NCI-H345 (cell line): ENCODE measurements around the gene NKX2-8.

ENCODE experiments used
- DNase-seq: peaks from one replicate; lab custom pipeline; 2025; lab: John Stamatoyannopoulos, UW

Gene NKX2-8

GRCh38 chr14:36582011-36582873 lies at the start of gene NKX2-8:
Gene NKX2-8, minus strand, starts transcription at chr14:36582614. Its CDS starts 225 bp downstream, at chr14:36582389.
- peak; percentile 24 for DNase-seq

DNA sequence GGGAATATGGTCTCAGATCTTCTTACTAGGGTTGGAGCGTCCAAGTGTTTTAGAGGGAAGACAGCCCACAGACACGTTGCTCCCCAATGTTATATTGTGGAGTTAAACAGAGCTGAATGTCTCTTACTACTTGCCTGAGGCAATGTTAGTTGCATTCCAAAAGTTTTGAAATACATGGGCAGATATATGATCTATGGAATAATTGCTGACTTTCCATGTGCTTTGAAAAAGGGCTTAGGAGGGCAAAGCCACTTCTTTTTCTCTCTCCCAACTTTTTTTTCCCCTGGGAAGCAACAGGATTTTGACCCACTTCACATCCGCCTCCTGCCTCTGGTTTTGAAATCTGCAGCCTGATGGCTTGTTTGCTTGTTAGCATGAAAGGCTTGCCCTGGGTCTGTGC lies 45.6 kb upstream of the NKX2-8 start:
- no peak for DNase-seq

GRCh38 chr14:36626151-36626550 lies 43.7 kb upstream of the NKX2-8 start:
- DNase-seq: no peak

GRCh38 chr14:36625436-36625835 lies 43.0 kb upstream of the NKX2-8 start:
- DNase-seq: no peak

DNA sequence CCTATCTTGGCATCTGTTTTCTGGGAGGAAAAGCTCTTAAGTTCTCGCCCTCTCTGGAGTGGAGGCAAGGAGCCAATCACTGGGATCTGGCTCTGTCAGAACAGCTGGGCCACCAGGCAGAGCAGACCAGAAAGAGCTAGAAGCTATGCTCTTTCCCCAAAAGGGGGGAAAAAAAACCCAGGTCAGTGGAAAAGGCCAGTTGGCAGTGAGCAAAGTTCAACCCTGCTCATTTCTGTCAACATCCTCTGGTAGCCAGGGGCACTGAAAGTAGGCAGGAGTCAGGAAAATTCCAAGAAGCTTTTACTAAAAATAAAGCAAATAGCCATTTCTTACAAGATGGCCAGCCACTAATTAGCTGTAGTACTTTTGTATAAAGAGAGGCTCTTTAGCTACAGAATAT lies 42.6 kb upstream of the NKX2-8 start:
- no peak for DNase-seq

- DNase-seq: no peak
Measured at GRCh38 chr14:36619853-36620252, 37.4 kb upstream of the NKX2-8 start.

- DNase-seq: no peak
Measured at GRCh38 chr14:36619131-36619530, 36.7 kb upstream of the NKX2-8 start.

- no peak for DNase-seq
Measured at GRCh38 chr14:36618641-36619040, 36.2 kb upstream of the NKX2-8 start.

- DNase-seq: no peak
Measured at GRCh38 chr14:36617824-36618223, 35.4 kb upstream of the NKX2-8 start.

DNA sequence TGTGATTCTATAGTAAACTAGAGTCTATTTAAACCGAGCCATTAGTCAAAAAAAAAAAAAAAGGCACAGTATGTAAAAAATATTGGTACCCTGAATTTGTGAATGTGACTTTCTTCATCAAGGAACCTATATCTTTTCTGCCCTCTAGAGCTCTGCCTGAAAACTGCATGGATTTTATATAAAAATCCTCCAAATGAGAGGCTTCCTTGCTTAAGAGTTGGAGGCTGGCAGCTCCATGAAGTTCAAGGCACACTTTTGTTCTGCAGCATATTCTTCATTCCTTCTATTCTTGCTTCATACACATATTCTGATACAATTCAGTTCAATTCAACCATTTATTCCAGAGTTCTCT lies 23.1 kb upstream of the NKX2-8 start:
- peak; percentile 14 for DNase-seq

DNA sequence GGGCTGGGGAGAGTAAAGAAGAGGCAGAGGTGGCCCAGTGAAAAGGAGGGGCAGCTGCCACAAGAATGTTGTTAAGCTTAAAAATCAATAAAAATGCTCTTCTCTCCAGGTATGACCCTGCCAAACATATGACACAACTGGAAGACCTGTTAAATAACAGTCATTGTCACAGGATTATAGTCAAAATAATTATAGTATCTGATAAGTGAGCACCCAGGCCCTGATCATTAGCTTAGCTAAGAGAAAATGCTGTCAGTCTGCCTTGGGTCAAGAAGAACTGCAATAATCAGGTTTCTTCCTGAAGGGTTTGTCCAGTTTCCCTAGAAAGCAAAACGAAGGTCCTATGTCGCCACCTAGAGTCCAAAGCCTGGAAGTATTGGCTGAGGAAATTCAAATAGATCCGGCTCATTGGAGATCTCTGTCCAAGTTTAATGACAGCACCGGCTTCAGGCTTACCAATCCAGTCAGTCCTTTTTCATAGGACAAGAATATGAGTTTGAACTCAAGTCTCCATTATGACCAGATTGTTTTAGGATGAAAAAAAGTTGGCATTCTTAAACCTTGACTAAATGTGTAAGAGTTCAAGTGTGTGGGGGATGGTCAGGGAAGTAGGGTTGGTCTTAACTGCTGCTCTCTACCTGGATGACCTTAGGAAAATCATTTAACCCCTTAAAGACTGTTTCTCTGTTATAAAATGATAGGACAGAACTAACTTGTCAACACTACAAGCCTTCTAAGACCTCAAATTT lies 22.5 kb upstream of the NKX2-8 start:
- DNase-seq: peak; percentile 86

GRCh38 chr14:36600431-36600830 lies 18.0 kb upstream of the NKX2-8 start:
- no peak for DNase-seq

DNA sequence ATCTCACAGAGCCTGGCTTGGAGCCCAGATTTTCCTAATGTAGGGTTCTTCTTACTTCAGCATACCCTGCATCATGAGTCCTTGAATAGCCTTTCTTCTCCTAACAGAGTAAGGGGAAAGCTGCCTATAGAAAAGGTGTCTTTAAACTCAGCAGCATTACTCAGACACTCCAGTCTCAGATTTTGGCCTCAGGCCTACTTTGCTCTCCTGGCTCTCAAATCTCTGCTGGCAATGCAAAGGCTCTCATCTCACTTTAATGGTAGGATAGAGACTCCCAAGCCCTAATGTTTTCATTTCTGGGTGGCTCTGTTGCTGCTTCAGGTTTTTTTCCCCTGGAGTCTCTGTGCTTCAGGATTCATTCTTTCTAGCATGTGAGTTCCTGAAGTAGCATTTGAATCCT lies 9.1 kb upstream of the NKX2-8 start:
- DNase-seq: peak; percentile 51

DNA sequence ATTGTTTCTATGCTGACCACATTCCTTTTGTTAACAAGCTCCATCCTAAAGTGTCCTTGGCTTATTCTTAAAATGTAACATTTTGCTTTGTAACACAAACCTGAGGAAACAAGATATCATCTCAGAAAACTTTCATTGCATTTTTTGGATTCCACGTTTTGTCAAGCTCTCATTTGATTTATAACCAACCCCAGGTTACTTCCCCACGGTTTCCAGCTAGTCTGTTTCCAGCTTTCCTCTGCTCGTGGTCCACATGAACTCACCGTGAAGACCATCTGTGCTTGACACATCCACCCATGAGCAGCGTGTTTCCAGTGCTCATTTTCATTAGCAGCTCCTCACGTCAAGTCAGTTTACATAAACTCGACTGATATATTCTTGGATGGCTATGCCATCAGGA lies 6.4 kb upstream of the NKX2-8 start:
- DNase-seq: no peak

DNA sequence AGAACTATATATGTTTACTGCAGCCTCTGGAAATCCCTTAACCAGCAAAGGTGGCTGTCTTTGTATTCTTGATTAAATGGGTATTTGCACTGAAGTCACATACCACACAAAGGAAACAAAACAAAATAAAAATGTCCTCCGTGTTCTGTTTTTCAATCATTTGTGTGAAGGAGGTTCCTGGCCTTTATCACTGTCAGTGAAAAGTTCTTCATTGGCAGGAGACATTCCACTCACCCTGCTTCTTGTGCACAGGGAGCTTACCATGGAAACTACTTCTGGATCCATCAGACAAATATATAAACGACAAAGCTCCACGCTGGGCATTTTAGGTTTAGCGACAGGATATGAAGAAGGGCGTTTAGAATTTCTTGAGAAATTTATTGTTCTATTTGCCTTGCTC lies 5.7 kb upstream of the NKX2-8 start:
- no peak for DNase-seq

DNA sequence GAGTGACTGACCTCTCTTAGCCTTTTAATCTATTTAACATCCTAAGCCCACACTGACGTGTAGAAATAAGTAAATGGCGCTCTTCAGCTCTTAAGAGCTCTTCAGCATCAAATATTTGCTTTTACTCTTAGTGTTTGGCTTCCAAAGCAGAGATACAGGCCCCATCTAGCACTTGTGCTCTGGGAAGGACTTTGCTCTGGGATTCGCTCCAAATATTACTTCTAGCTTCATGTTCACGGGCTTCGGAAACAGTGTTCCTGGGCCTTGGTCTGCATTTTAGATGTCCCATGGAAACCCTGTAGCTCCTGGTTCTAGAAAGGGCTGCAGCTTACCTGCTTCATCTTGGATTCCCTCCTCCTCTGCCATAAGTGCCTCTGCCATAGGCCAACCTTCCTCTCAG lies 2.7 kb upstream of the NKX2-8 start:
- peak; percentile 92 for DNase-seq

DNA sequence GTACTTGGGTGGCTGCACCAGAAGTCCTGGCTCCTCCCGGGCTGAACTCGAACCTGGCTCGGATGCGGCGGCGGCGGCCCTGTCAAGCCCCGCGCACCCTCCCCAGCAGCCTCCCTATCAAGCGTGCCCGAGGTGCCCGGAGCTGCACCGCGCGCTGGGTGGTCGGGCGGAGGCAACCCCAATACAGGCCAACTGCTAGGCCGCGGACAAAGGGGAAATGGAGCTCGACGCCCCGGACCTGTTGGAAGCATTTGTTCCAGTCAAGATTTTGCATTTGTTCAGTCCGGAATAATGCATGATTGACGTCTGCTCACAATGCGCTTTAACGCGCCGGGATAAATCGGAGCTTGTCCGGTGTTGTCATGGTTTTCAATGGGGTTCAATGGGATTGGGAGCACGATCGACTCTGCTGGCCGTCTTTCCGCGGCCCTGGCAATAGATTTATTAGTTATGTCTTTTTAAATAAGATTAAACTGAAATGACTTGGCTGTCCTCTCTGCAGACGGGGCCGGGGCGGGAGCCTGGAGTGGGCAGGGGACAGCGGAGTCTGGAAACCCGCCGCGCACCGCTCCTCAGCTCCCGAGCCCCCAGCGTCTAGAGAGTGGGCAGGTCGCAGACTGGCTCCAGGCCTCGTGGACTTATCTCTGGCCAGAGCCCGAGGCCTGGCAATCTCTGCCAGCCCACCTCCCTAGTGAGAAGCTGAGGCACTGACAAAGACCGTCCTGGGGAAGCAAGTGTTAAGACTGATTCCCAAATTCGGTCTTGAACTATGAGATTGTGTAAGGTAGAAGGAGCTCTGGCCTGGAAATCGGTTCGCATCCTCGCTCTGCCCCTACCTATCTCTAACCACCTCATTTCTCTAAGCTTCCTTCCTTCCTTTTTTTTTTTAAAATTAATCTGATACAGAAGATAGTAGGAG lies 1.7 kb upstream of the NKX2-8 start:
- DNase-seq: no peak

DNA sequence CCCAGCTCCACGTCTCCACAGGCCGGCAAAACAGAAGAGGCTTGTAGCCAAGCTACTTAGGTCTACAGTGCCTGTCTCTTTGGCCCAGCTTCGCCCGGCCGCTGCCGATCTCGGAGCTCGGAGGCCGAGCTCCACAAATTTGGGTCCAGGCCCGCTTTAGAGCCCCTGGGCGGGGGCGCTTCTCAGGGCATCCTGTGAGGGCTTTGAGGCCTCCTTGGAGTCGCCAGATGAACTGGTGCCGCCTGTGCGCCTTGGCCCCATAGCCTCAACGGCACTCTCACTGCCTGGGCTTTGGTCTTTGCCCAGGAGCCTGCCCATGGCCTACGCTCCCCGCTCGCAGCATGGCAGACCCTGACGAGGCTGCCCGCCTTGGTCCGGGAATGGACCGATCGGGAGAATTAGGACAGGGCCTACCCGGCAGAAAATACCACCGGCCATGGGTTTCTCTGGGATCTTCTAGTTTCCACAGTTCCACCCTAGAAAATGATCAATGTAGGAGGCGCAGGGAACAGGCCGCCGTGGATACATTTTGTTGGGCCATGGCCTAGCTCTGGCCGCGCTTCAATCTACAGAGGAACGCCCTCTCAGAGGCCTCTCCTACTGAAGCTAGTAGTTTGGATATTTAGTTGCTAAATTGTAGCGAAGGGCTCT lies 953 bp upstream of the NKX2-8 start:
- no peak for DNase-seq

DNA sequence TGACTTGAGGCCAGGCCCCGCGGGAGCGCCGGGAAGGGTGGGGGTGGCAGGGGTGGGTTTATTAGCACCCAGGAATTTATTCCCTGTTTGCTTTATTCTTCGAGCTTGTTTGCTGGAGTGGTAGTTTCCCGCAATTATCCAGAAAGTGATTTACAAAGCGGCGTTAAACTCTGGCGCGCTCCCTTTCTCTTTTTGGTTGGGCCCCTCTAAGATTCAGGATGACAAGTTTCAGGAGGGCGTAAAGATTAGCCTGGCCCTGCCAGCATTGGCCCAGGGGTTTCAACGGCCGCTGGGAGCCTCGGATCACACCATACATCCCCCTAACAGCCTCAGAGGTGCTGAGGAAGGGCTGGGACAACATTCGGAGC lies 444 bp upstream of the NKX2-8 start:
- DNase-seq: no peak

DNA sequence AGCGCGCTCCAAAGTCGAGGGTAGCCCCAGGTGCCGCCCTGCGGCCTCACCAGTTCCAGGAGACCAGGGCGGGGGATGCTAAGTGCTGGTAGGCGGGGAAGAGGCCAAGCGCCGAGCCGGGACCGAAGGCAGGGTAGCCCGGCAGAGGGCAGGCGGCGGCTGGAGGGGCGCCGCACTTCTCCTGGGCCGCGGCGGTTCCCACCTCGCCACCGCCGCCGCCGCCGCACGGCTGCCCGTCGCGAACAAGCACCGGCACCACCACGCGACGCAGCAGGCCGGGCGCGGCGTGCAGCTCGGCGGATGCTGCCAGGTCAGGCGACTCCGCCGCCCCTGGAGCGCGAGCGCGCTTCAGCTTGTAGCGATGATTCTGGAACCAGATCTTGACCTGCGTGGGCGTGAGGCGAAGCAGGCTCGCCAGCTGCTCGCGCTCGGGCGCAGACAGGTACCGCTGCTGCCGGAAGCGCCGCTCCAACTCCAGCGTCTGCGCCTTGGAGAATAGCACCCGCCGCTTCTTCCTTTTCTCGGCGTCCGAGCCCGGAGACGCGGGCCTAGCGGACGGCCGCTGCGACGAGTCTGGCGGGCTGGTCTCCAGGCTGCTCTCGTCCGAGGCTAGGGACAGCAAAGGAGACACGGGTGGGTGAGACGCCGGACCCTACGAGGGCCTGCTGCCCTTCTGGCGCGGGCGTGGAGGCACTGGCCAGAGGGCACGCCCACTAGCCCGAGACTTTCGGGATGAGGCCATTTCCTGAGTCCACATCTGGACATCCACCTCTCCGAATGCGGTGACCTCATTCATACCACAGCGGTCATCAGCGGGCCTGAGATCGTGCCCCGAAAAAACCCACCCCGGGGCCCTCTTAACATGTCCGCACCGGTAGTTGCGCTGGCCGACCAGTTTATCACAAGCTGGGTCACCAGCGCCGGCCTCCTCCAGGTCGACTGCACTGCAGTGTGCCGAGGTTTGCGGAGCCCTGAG lies 1.3 kb downstream of the NKX2-8 start:
- peak; percentile 29 for DNase-seq
